ENCODE measurements around the gene KCNQ2.

The KCNQ2 gene

DNA sequence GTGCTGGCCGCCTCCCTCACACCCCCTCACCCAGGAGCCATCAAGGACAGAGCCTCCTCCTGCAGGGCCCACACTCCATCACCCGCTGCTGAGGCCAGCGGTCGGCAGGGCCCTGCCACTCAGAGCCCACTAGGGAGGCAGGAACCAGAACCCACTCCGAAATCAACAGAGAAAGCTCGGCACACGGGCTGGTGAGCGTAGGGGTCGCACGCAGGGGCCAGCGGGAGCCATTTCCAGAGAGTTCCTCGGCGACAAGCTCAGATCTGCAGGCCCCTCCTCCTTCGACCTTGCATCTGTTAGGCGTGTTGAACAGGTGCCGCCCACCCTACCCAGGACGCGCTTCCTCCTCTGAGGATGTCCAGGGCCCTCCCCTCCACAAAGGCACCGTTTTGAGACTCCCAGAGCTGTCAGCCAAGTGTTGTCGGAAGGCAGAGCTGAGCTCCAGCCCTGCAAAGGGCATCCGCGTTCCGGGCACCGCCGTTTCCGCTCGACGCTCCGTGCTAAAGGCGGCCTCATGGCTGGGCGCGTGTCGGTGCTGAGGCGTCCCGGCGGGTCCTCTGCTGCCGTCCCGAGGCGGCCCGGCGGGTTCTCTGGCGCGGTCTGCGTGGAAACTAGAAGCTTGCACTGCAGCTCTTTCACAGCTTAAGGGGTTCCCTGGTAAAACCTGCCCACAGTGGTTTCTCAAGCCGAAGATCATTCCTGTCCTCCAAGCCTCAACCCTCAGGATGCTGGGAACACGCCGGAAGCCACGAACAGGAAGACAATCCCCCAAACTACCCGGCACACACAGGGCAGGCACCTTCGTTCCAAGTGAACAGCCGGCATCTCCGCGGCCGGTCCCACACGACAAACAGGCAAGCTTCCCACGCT is 6.8 kb downstream of the KCNQ2 start:
- Histone ChIP-seq H3F3A (ENCODE audit: control insufficient read depth, insufficient read depth) (no peaks in the 10 kb centered on the region), H3K36me3 (ENCODE audit: control insufficient read depth, low read length) (no peaks in the 10 kb centered on the region), H3K9me2 (replicated peaks; ENCODE audit: control insufficient read depth, low read length) (no peaks in the 10 kb centered on the region), H3K27ac (ENCODE audit: low read depth, low read length) (no peak overlapping the region), H3K79me2 (ENCODE audit: control insufficient read depth, low read length) (no peaks in the 10 kb centered on the region), H3K4me3 (ENCODE audit: low read length) (no peak overlapping the region), H3K4me2 (ENCODE audit: low read length) (no peak overlapping the region), H3K4me1 (ENCODE audit: control insufficient read depth, low read length) (no peaks in the 10 kb centered on the region), H4K20me1 (ENCODE audit: control insufficient read depth, insufficient read depth, low read depth, low read length) (no peaks in the 10 kb centered on the region), H3K27me3 (ENCODE audit: control insufficient read depth, low read length) (no peaks in the 10 kb centered on the region), H3K9me3 (ENCODE audit: control insufficient read depth, insufficient read depth, low read length) (no peaks in the 10 kb centered on the region)
- TF ChIP-seq, protein P1, sequence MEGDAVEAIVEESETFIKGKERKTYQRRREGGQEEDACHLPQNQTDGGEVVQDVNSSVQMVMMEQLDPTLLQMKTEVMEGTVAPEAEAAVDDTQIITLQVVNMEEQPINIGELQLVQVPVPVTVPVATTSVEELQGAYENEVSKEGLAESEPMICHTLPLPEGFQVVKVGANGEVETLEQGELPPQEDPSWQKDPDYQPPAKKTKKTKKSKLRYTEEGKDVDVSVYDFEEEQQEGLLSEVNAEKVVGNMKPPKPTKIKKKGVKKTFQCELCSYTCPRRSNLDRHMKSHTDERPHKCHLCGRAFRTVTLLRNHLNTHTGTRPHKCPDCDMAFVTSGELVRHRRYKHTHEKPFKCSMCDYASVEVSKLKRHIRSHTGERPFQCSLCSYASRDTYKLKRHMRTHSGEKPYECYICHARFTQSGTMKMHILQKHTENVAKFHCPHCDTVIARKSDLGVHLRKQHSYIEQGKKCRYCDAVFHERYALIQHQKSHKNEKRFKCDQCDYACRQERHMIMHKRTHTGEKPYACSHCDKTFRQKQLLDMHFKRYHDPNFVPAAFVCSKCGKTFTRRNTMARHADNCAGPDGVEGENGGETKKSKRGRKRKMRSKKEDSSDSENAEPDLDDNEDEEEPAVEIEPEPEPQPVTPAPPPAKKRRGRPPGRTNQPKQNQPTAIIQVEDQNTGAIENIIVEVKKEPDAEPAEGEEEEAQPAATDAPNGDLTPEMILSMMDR (IDR thresholded peaks at IDR 0.05; ENCODE audit: low read depth, low read length, poor library complexity, severe bottlenecking): no peak
- no peak for TF ChIP-seq EZH2phosphoT487 (IDR thresholded peaks at IDR 0.05; ENCODE audit: borderline replicate concordance, low read length)

DNA sequence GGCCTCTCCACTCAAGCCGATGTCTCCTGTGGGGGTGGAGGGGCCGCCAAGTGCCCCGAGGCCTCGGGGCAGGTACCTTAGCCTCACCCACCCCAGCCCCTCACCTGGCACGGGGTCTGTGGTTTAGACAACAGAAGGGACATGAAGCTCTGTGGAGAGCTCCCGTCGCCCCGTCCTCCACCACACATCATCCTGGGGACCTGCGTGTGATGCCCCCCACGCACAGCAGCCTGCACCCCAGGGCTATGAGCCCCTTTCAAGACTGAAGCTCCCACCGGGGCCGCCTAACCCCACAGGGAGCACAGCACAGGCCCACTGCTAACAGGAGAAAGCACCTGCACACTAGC is 8.2 kb downstream of the KCNQ2 start:
- H3K27me3 ChIP-seq (ENCODE audit: control insufficient read depth, low read length): no peaks in the 10 kb centered on the region
- no peaks in the 10 kb centered on the region for H3K9me3 ChIP-seq (ENCODE audit: control insufficient read depth, insufficient read depth, low read length)
- TF ChIP-seq, protein P1 (IDR thresholded peaks at IDR 0.05; ENCODE audit: low read depth, low read length, poor library complexity, severe bottlenecking): no peak
- no peak for TF ChIP-seq EZH2phosphoT487 (IDR thresholded peaks at IDR 0.05; ENCODE audit: borderline replicate concordance, low read length)
- H3K9me2 ChIP-seq (replicated peaks; ENCODE audit: control insufficient read depth, low read length): no peaks in the 10 kb centered on the region
- H3K4me1 ChIP-seq (ENCODE audit: control insufficient read depth, low read length): no peaks in the 10 kb centered on the region
- H3K36me3 ChIP-seq (ENCODE audit: control insufficient read depth, low read length): no peaks in the 10 kb centered on the region
- H3F3A ChIP-seq (ENCODE audit: control insufficient read depth, insufficient read depth): no peaks in the 10 kb centered on the region
- no peak overlapping the region for H3K4me3 ChIP-seq (ENCODE audit: low read length)
- H3K27ac ChIP-seq (ENCODE audit: low read depth, low read length): no peak overlapping the region
- H4K20me1 ChIP-seq (ENCODE audit: control insufficient read depth, insufficient read depth, low read depth, low read length): no peaks in the 10 kb centered on the region
- H3K4me2 ChIP-seq (ENCODE audit: low read length): no peak overlapping the region
- no peaks in the 10 kb centered on the region for H3K79me2 ChIP-seq (ENCODE audit: control insufficient read depth, low read length)

DNA sequence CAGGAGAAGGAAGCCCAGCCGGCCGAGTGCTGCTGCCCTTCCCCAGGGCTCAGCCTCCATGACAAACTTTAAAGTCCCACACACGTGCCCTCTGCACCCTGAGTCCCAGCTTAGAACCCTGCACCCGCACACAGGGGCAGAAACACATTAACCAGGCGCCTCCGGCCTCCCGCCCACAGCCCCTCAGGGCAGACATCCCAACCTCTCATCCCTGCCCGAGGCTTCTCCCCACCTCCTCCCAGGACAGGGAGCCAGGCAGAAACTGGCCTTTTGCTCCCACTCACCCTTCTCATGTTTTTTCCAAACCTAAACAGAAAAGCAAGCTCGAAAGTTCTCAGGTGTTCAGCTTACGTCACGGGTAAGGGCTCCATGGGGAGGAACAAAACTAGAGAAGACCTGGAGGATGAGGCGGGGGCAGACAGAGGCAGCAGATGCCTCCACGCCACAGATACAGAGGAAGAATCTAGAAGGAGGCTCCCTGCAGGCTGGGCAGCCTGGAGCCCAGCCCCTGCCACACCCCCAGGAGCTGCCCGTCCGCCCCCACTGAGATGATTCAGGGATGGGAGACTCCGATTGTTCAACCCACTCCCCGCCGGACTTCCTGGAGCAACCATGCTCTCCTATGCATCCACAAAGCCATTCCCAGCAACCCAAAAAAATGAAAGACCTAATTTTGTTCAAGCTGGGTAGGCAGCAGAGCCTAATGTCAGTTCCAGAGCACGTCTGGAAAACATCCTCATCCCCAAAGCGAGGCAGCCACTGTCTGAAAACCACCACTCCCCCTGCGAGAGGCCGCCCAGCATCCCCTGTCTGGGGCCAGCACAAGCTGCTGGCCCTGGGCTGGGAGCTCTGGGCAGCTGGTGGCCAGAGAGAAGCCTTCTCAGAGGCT is 8.8 kb downstream of the KCNQ2 start:
- Histone ChIP-seq H3K9me2 (replicated peaks; ENCODE audit: control insufficient read depth, low read length) (no peaks in the 10 kb centered on the region), H3K4me2 (ENCODE audit: low read length) (no peak overlapping the region), H3K9me3 (ENCODE audit: control insufficient read depth, insufficient read depth, low read length) (no peaks in the 10 kb centered on the region), H4K20me1 (ENCODE audit: control insufficient read depth, insufficient read depth, low read depth, low read length) (no peaks in the 10 kb centered on the region), H3K4me3 (ENCODE audit: low read length) (no peak overlapping the region), H3K79me2 (ENCODE audit: control insufficient read depth, low read length) (no peaks in the 10 kb centered on the region), H3K27me3 (ENCODE audit: control insufficient read depth, low read length) (no peaks in the 10 kb centered on the region), H3K4me1 (ENCODE audit: control insufficient read depth, low read length) (no peaks in the 10 kb centered on the region), H3K36me3 (ENCODE audit: control insufficient read depth, low read length) (no peaks in the 10 kb centered on the region), H3K27ac (ENCODE audit: low read depth, low read length) (no peak overlapping the region), H3F3A (ENCODE audit: control insufficient read depth, insufficient read depth) (no peaks in the 10 kb centered on the region)
- TF ChIP-seq, protein P1 (IDR thresholded peaks at IDR 0.05; ENCODE audit: low read depth, low read length, poor library complexity, severe bottlenecking): no peak
- TF ChIP-seq EZH2phosphoT487 (IDR thresholded peaks at IDR 0.05; ENCODE audit: borderline replicate concordance, low read length): no peak
